ENCODE data around the gene KCNIP1. TPM values are rescaled to one million over a fixed set of nuclear protein-coding genes. Genes with fewer than 3 reads are reported as not detected.

KCNIP1 gene
- total RNA-seq, 1 experiment from 2014 or later, result not detected

DNA sequence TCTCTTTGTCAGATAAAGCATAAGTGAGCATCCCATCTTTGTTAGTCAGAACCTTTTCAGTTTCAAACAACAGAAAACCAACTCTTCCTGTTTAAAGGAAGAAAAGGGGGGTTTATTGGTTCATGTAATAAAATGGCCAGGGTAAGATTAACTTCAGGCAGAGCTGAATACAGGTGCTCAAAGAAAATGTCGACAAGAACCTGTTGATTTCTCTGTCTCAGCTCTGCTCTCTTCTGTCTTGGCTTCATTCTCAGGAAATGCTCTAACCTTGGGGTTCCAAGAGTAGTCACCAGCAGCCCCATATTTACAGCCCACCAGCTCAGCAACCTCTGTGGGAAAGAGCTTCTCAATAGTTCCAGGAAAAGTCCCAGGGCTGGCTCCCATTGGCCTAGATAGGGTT, 25.2 kb downstream of the KCNIP1 start (continued):
- no peak for TF ChIP-seq YY1 (IDR thresholded peaks at IDR 0.05; ENCODE audit: extremely low read depth, insufficient replicate concordance, low read depth, low read length)

- no peak overlapping the region for H2AFZ ChIP-seq (ENCODE audit: low read depth, low read length, poor library complexity, severe bottlenecking)
- no peak overlapping the region for H3K27ac ChIP-seq (ENCODE audit: low read depth, low read length)
- no TSS peak for BruUV-seq (replicated peaks)
- H4K20me1 ChIP-seq (ENCODE audit: insufficient read depth), result no peaks in the 10 kb centered on the region
- DNase-seq (ENCODE audit: low read depth, low spot score) (no peak), ATAC-seq (no peak)
- CTCF ChIA-PET, result no interaction called here
- TF ChIP-seq POLR2A (IDR thresholded peaks at IDR 0.05; ENCODE audit: borderline replicate concordance, extremely low read depth, insufficient read depth, insufficient read length), result no peak
- TF ChIP-seq FOSL1 (IDR thresholded peaks at IDR 0.05; ENCODE audit: low read depth), result no peak
- TF ChIP-seq POLR2AphosphoS5 (IDR thresholded peaks at IDR 0.05; ENCODE audit: low read depth, low read length), result no peak
- no peak for TF ChIP-seq CEBPB (IDR thresholded peaks at IDR 0.05; ENCODE audit: low read depth)
- no peak for TF ChIP-seq RAD21 (IDR thresholded peaks at IDR 0.05; ENCODE audit: low read depth)
- TF ChIP-seq SP1 (IDR thresholded peaks at IDR 0.05; ENCODE audit: low read depth), result no peak
- no peak for TF ChIP-seq CTCF (IDR thresholded peaks at IDR 0.05 in 2 of 3, conservative IDR thresholded peaks at IDR 0.05 in 1 of 3; ENCODE audit: borderline replicate concordance in 1 of 3, insufficient read depth in 1 of 3, low read depth in 2 of 3, low read length in 2 of 3)
- no peak for TF ChIP-seq EZH2 (IDR thresholded peaks at IDR 0.05)
- TF ChIP-seq CBX3 (IDR thresholded peaks at IDR 0.05; ENCODE audit: low read depth), result no peak
- TF ChIP-seq ZNF274 (IDR thresholded peaks at IDR 0.05; ENCODE audit: low read depth, low read length), result no peak
- no peak for TF ChIP-seq ATF3 (IDR thresholded peaks at IDR 0.05)
- no peak for TF ChIP-seq ELF1 (IDR thresholded peaks at IDR 0.05; ENCODE audit: borderline replicate concordance, low read depth)
- no peaks in the 10 kb centered on the region for H3K79me2 ChIP-seq (ENCODE audit: insufficient read depth, low read length)
- POLR2A ChIA-PET, result no interaction called here
- H3K9me2 ChIP-seq (ENCODE audit: insufficient read depth), result no peaks in the 10 kb centered on the region
- no peaks in the 10 kb centered on the region for H3K36me3 ChIP-seq (ENCODE audit: control insufficient read depth in 1 of 2, insufficient read depth in 2 of 2, low read length in 2 of 2)
- RAD21 ChIA-PET (ENCODE audit: low non-redundant PET in 1 of 2, low total read pairs in 2 of 2, uncharacterized antibody in 2 of 2, unreplicated experiment in 2 of 2), result no interaction called here
- no peak overlapping the region for H3K4me2 ChIP-seq (ENCODE audit: low read length)
- intact Hi-C loops (cut with micrococcal nuclease), result no loop called here
- no peaks in the 10 kb centered on the region; a peak in 1 of 4 replicates for H3K4me1 ChIP-seq (ENCODE audit: control insufficient read depth in 1 of 2, insufficient read depth in 2 of 2, low read length in 2 of 2)
- H3K9me3 ChIP-seq (ENCODE audit: control insufficient read depth in 1 of 2, insufficient read depth in 1 of 2, low read depth in 1 of 2, low read length in 2 of 2), result no peaks in the 10 kb centered on the region
- no peak overlapping the region for H3K9ac ChIP-seq (ENCODE audit: low read length)
- peaks cover 14% of the 10 kb centered on the region for H3K27me3 ChIP-seq (ENCODE audit: insufficient read depth, low read length)
- no peak overlapping the region for H3K4me3 ChIP-seq (replicated peaks in 1 of 2; ENCODE audit: low read depth in 1 of 2, low read length in 2 of 2)
These were observed 29.1 kb downstream of the KCNIP1 start for GRCh38 chr5:170532935-170533334.
